ENCODE measurements around the gene FGF21.
A peak's percentile ranks its signal among the peaks of the same experiment; 100 is the strongest.

Gene FGF21

DNA sequence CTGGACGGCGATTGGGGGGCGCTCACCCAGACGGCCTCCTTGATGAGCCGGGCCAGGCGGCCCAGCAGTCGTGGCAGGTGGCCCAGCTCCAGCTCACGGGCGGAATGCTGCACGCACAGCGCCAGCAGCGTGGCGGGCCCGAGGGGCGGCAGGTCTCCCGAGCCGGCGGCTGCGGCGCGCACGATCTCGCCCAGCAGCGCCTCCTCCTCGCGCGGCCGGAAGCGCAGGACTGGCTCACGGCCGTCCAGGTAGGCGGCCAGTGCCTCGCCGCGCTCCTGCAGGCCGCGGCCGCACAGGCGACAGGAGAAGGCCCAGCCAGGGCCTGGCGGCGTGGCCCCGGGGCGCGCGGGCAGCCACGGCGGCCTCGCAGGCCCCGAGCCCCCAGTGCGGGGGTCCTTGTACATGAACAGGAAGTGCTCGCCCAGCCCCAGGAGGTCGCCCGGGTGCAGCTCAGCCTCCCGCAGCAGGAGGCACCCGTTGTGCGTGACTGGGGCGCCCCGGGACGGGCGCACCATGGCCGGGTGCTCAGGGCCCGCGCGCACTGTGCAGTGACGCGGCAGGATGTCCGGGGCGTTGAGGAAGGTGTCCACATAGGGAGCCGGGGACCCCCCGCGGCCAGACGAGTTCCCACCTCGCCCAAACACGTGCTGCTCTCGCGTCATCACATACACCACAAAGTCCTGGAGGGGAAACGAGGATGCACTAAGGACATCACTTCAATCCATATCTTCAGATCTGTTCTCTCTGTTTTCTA, 26.2 kb upstream of the FGF21 start:
- DNase-seq (ENCODE audit: low spot score), result no peak

DNA sequence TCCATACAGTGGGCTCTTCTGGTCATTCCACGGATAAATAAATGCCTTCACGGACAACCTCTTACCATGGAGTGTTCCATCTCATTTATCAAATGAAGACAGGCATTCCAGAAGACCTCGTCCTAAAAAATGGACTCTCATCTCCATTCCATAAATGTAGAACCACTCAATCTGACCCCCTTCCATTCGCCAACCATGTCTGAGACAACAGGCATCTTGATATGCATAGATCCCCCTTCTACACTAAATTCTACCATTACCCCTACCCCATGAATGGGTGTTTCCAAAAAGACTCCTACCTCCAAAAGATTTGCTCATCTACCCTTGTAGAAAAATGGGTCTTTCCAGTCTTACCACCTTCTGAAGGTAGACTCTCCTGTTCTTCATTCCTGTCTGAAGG, 23.9 kb upstream of the FGF21 start:
- no peak for DNase-seq (ENCODE audit: low spot score)

DNA sequence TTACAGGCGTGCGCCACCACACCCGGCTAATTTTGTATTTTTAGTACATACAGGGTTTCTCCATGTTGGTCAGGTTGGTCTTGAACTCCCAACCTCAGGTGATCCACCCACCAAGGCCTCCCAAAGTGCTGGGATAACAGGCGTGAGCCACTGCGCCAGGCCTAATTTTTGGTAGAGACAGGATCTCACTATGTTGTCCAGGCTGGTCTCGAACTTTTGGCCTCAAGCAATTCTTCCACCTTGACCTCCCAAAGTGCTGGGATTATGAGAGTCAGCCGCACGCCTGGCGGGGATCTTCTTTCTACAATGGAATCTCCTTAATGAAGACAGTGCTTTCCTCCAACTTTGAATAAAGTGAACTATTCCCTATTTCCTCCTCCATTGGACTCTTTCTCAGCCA, 20.7 kb upstream of the FGF21 start:
- no peak for DNase-seq (ENCODE audit: low spot score)

DNA sequence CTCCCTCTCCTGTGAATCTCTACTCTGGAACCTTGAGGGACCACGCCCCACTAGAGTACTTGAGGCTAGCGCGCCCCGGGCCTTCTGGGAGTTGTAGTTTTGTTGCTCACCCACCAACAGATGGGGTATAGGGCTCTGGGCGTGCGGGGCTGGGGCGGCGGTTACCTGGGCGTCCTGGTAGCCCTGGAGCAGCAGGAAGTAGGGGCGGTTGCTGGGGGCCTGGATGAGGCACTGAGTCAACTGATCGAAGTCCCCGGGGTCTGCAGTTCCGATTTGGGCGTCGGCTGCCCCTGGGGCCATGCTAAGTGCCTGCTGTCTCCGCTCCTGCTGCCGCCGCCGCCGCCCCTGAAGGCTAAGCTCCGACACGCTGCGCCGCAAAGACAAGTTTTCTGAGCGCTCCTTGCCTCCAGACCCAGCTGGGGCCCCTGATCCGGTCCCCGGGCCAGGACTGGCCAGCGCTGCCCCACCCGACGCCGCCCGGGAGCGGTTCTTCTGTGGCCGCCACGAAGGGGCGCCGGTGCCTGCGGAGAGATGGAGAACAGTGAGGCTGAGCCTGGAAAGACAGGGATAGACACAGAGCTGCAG, 20.2 kb upstream of the FGF21 start:
- DNase-seq (ENCODE audit: low spot score), result no peak

DNA sequence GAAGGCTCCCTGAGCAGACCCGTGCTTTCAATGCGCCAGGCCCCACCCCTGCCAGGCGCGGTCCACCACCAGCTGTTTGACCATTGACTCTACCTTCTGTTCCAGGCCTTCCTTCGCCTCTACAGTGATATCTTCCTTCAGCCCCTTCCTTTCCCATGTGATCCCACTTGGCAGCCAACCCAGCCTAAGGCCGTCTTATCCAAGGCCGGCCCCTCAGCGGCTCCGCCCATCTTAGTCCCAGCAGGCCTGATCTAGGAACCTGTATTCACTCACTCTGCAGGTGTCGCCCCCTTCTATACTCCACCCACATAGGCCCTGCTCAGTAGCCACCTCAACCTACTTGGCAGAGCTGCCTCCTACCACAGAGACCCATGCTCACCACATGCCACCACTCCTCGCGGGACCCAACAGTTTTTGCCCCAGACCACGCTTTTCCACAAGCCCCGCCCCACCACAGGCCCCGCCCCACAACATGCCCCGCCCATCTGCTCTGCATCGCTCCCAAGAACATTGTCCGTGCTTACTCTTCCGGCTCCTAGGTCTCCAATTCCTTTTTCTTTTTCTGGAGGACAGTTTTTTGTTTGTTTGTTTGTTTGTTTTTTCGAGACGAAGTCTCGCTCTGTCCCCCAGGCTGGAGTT, 17.8 kb upstream of the FGF21 start:
- no peak for DNase-seq (ENCODE audit: low spot score)

DNA sequence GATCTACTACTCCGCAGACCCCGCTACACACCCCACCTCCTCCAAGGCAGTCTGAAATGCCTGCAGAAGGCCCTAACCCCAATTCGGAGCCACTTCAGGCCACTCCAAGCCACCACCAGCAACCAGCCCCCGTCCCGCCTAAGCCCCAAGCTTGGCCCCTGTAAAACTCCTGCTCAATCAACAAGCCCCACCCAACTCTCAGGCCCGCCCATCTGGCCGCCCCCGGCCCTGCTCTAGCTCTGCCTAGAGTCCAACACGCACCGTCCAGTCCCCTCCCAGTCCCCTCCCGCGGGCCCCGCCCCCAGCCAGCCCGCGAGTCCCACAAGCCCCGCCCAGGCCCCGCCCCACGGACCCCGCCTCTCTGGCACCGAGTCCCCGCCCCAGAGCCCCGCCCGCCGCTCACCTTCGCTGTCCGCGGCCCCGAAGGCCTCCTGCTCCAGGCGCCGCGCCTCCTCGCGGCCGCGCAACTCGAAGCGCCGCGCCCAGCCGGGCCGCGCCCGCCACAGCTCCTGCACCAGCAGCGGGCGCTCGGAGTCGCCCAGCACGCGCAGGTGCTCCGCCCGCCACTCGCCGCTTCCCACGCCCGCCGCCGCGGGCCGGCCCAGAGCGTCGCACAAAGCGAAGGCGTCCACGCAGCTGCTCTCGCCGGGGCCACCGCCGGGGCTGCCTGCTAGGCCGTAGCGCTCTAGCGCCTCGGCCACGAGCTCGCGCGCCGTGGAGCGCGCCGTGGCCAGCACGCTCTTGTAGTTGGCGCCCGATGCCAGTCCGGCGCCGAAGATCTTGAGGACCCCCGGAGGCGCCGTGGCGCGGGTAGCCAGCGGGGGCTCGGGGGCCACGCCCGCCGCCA, 16.5 kb upstream of the FGF21 start:
- peak; percentile 86 for DNase-seq (ENCODE audit: low spot score)

DNA sequence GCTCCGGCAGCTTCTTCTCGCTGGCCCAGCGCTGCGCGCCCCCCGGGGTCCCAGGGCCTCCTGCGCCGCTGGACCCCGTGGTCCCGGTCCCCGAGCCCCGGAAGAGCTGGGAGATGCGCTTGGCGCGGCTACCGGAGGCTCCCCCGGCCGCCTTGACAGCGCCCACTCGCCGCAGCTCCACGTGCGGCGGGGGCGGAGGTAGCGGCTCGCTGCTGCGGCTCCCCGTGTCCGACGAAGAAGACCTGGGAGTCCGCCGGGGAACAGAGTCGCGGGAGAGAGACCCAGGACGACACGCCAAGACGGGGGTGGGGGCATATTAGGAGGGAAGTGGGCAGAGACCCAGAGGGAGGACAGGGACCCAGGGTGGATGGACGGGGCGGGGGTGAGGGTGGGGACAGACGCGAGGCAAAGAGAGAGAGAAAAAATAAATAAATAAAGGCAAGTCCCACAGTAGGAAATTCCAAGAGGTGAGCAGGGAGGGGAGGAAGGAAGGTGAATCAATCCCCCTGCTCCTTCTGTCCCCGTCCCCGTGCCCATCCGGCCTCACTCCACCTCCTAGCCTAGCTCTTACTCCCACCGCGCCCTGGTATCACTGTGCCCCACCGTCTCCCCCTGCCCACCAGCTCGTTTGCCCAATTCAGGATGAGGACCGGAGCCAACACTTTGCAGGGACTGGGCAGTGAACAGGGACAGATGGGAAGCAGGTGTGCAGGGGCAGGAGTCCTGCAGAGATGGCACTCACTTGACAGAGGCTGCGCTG, 15.7 kb upstream of the FGF21 start:
- DNase-seq (ENCODE audit: low spot score), result no peak

DNA sequence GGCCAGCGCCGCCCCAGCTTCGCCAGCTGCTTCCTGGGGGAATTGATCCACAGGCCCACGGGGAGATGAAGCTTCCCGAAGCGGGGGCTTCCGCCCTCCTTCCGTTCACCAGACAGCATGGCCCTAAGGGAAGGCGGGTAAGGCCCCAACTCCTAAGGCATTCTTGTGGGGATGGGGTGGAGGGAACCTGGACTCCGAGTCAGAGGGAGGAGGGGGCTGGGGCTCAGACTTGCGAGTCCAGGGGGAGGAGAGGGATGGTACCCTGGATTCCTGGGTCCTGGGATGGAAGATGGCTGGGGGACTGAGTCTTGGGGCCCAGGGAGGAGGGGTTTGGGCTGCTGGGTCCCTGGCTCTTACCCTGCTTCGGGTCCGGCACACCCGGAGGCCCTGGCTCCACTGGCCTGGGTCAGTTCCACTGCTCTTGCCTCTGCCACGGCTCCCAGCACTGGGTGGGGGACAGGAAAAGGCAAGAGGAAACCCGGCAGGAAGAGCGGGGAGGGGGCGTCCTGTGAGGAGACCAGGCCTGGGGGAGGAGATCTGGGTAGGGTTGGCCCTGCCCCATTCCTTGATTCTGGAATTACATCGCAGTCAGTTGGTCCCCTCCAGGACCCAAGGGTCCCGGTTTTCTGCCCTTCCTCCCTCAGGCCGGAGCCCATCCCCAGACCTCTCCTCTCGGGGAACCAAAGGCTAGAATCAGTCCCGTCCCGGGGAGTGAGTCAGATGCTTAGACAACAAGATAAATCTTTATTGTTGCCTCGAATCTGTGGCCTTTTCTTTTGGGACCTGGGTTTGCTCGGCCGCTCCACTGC, 15.0 kb upstream of the FGF21 start, which contains the start of gene RASIP1:
RASIP1 (minus strand) TSS at position 447 of the 809 bp plus-strand sequence; CDS start at position 119, 328 bp downstream.
- no peak for DNase-seq (ENCODE audit: low spot score)

DNA sequence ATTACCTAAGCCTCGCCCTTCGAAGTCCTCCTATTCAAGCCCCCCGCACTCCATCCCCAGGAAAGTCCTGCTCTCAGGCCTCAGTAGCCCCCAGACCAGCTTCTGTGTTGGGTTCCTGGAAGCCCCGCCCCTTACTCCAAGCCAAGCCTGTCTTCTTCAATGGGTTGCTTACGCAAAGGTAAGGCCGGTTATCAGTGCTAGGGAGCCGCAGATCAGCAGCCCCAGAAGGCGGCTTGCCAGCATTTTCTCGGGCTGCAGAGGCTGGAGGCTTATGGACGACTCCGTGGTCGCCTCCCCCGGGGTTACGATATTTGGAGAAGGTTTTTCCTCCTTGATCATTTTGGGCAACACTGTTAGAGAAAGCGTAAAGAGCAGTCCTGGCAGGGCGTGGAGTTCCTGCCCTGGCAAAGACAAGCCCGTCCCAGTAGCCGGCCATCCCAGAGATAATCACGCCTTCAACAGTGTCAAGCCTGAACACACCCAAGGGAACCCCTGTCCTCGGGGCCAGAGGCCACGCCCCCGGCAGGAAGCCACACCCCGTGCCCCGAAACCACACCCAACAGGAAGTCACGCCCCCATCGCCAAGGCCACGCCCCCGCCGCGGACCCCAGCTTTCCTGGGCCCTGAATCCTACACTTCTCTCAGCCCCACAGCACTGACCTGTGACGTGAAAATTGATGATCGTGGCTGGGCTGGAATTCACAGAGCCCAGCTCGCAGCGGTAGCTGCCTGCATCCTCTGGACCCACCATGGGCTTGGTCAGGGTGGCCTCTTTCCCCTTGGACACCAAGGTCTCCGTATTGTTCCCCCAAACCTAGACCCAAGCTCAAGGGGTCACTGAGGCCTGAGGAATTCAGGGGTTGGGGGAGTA, 14.0 kb upstream of the FGF21 start:
- DNase-seq (ENCODE audit: low spot score), result no peak

DNA sequence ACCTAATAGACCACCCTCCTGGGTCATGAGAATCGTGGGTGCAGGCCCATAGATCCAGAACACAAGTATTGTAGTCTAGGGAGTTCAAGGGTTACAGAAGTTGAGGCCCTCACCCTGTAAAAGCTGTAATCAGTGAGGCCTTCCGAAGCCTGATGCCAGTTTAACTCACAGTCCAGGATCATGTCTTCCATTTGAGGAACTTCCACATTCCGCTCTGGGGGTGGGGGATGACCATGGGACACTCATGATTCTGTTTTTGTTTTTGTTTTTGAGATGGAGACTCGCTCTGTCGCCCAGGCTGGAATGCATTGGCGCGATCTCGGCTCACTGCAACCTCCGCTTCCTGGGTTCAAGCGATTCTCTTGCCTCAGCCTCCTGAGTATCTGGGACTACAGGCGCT, 13.2 kb upstream of the FGF21 start:
- DNase-seq (ENCODE audit: low spot score), result no peak

DNA sequence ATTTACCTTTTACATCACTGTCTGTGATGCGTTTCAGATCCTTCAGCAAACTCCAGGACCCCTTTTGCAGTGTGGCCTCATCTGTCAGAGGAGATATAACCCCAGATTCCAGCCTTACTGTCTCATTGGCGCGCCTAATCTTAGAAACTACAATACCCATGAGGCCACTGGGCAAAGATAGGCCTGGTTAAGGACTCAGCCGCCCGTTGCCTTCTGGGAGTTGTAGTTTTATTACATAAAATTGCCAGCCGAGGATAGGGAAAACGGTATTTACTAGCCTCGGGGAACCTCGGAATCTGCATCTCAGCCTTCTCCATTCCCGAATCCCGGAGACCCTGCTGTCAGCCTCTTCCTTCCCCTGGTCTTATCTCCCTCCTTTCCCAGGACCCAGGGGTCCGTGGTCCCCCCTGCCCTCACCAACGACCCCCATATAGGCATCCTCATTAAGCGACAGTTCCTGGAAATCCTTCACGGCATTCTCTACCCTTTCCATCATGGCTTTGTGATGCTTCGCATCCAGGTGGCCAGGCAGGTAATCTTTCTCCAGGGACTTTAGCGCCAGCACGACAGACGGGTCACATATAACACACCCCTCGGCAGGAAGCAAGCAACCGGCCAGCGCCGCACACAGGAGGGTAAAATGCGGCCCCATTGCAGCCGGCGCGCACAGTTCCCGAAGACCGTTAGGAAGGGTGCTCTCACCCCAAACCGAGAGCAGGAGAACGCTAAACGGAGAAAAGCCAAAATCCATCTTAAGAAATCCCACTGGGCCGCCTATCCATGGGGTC, 9.9 kb upstream of the FGF21 start:
- DNase-seq (ENCODE audit: low spot score), result peak; percentile 80

DNA sequence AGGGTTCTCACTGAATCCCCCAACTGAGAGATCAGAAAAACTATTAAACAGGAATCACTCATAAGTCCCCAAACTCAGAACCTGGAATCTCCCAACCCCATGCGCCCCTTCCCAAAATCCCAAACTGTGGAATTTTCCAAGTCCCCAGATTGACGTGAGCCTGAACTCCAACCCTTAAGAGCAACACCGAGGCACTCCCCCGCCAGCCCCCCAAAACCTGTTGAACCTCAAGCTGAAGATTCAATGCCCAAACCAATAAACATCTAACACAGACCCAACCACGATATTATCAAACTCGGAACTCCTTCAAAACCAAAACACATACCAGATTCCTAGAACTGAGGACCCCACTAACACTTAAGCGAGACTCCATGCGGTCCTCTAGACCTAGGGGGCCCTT, 9.2 kb upstream of the FGF21 start:
- DNase-seq (ENCODE audit: low spot score), result no peak

DNA sequence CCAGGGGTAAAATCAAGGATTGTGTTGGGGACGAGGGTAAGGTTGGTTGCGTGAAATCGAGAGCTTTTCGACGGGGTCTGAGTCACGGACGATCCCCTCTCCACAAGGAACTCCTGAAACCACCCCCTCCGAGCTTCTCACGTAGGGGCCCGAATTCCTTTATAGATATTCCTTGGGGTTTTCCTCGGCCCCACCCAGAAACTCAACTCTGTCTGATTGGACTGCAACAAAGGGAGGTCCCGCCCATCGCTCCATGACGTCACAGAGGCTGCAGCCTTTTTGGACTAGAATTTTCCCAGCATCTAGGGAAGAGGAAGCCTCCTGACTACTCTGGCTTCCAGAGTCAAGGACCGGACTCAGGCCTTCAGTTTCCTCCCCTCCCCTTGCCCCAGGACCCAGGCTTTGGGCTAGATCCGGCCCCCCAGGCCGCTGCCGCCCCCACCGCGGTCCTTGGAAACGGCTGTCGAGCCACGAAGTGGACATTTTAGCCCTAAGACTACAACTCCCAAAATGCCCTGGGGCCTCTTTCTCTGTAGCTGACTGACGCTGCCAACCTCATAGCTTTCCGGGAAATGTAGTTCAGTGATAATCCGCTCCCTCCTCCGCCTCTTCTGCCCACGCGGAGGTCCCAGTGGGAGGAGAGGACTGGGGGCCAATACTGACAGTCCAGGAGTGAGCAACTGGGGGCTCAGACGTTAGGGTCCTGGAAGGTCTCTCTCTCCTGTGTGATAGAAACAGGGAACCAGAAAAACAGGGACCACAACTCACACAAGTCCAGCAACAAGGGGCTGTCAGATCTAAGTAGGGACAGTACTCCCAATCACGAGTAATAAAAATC, 8.4 kb upstream of the FGF21 start, which contains the start of gene IZUMO1:
IZUMO1 (minus strand) TSS at position 172 of the 838 bp plus-strand sequence. CDS start 1,050 bp downstream, outside the sequence.
- DNase-seq (ENCODE audit: low spot score), result peak; percentile 87

DNA sequence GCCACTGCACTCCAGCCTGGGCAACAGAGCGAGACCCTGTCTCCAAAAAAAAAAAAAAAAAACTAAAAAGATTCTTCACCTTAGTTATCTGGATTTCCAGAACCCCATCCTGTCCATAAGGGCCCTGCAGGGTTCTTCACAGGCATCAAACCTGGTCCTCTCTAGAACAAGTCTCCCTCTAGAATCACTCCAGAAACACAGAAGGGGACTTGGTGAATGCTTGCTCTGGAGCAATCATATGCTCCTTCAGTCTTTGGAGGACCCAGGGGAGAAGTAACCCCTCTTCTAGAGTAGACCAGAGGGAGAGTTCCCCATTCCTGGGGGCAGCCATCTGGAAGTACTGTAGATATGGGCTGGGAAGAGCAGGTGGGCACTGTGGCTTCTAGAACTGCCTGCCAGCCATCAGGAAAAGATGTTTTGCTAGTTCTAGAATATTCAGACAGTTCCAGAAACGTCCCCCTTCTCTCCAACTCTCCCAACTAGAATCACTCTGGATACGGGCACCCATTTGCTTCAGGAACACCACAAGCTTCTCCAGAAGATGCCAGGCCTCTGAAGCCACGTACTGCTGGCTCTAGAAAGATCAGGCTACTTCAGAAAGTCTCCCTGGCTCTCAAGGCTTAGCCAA, 5.6 kb upstream of the FGF21 start:
- DNase-seq (ENCODE audit: low spot score), result no peak

DNA sequence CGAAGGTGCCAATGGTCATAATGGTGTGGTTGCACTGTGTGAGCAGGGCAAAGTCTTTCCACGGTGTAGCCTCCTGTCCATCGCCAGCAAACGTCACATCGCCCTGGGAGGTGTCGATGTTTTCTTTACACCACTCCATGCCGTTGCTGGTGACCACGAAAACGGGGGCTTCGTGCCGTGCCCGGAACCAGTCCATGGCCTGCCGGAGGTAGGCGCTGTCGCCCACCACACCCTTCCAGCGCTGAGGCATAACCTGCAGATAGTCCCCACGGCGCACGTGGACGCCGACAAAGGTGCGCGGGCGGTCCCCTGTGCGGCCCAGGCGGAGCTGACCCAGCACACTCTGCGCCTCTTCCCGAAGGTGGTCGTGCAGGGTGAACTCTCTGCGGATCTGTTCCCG, 5.0 kb upstream of the FGF21 start:
- no peak for DNase-seq (ENCODE audit: low spot score)

DNA sequence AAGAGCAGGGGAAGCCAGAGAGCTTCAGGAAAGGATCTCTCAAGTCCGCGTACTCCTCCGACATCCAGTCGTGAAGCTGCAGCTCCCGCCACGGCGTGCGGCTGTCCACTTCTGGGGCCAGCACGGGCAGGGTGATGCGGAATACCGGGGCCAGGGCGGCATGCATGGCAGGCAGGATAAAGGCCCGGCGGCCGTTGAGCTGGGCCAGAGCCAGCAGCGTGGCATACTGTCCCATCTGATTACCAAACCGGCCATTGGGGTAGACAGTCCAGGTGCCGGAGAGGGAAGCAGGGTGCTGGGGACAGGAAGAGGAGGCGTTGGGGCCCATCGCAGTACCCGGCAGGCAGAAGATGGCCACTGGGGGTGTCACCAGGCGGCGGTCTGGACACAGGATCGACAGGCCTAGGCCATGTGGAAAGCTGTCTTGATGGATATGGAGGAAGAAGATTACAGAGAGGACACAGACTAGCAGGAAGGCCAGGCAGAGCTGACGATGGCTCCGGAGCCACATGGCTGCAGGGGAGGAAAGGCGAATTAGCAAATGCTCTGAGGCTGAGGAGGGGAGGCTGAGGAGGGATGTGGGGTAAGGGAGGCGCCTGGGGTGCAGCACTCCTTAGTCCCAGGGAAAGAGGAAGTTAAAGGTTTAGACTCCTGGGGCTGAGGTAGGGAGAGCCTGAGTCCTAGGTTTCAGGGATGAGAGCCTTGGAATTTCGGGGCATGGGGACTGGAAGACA, 4.4 kb upstream of the FGF21 start:
- DNase-seq (ENCODE audit: low spot score), result no peak

Measured in AG08395 (cell line).